ENCODE data around the gene NGF.

DNA sequence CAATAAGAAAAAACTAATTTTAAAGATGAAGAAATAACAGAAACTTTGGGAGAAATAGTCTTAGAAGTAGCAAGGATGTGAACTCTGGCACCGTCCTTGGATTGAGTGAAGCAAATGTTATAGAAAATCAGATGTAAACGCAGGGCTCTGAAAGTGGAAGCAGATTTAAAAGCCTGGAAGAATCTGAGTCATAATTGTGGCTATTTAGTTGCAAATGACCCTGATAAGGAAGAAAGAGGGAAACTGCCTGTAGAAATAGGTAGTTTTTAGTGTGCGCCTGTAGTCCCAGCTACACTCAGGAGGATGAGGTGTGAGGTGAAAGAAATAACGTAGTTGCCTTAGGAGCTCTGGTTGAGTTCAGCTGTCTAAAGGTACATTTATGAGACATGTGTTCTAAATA is 101.0 kb downstream of the NGF start:
- TF ChIP-seq CTCF (IDR thresholded peaks at IDR 0.05) (no peak), POLR2A (IDR thresholded peaks at IDR 0.05) (no peak)

Measured in thyroid gland (tissue), 4 donors.